ENCODE measurements around the gene EFHC1.

Gene EFHC1

GRCh38 chr6:52516943-52517342 lies 96.8 kb downstream of the EFHC1 start:
- TF ChIP-seq CTCF (IDR thresholded peaks at IDR 0.05; ENCODE audit: borderline replicate concordance, insufficient read depth, low read depth, low read length) = no peak
- no peak overlapping the region for H3K4me3 ChIP-seq (ENCODE audit: low read depth, low read length)

GRCh38 chr6:52517502-52518278 lies 97.5 kb downstream of the EFHC1 start:
- no peak overlapping the region for H3K4me3 ChIP-seq (ENCODE audit: low read depth, low read length)
- TF ChIP-seq CTCF (IDR thresholded peaks at IDR 0.05; ENCODE audit: borderline replicate concordance, insufficient read depth, low read depth, low read length) = no peak

- no peak overlapping the region for H3K4me3 ChIP-seq (ENCODE audit: low read depth, low read length)
Measured at GRCh38 chr6:52518279-52518945, 98.3 kb downstream of the EFHC1 start.

GRCh38 chr6:52519618-52520017 lies 99.5 kb downstream of the EFHC1 start:
- TF ChIP-seq CTCF (IDR thresholded peaks at IDR 0.05; ENCODE audit: borderline replicate concordance, insufficient read depth, low read depth, low read length) = no peak
- no peak overlapping the region for H3K4me3 ChIP-seq (ENCODE audit: low read depth, low read length)

More at GRCh38 chr6:52518279-52518945, 98.3 kb downstream of the EFHC1 start:
- no peak for TF ChIP-seq CTCF (IDR thresholded peaks at IDR 0.05; ENCODE audit: borderline replicate concordance, insufficient read depth, low read depth, low read length)

- H3K4me3 ChIP-seq (ENCODE audit: low read depth, low read length) = no peak overlapping the region
- no peak for TF ChIP-seq CTCF (IDR thresholded peaks at IDR 0.05; ENCODE audit: borderline replicate concordance, insufficient read depth, low read depth, low read length)
Measured at GRCh38 chr6:52522151-52522626, 102.0 kb downstream of the EFHC1 start.

- H3K4me3 ChIP-seq (ENCODE audit: low read depth, low read length) = no peak overlapping the region
- TF ChIP-seq CTCF (IDR thresholded peaks at IDR 0.05; ENCODE audit: borderline replicate concordance, insufficient read depth, low read depth, low read length) = no peak
Measured at GRCh38 chr6:52522655-52523054, 102.5 kb downstream of the EFHC1 start.

Measured in GM12875 (cell line).